Measurements from ENCODE around the gene NOTCH4. TPM values are rescaled to one million over a fixed set of nuclear protein-coding genes. Genes with fewer than 3 reads are reported as not detected.

Gene NOTCH4
- total RNA-seq, 1 experiment from 2014 or later: 2.3 TPM

DNA sequence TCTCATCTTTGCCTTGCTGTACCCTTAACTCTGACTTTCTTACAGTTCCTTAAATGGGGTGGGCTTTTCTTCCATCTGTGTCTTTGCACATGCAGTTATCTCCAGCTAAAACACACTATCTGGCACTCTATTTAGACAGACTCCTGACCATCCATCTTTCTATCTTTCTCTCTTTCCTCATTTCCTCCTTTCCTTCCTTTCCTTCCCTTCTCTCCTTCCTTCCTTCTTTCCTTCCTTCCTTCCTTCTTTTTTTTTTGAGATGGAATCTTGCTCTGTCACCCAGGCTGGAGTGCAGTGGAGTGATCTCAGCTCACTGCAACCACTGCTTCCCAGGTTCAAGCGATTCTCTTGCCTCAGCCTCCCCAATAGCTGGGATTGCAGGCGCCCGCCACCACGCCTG lies 8.2 kb downstream of the NOTCH4 start:
- H3K4me2 ChIP-seq (ENCODE audit: insufficient read depth, insufficient read length, low read length): no peak overlapping the region
- H2BK12ac ChIP-seq (ENCODE audit: insufficient read length, low read depth, low read length): no peak overlapping the region
- Mint-ChIP-seq H3K27me3 (ENCODE audit: low read depth) (peaks cover 9% of the 10 kb centered on the region), H3K27ac (no peak overlapping the region; a peak in 1 of 7 replicates), H3K9me3 (no peaks in the 10 kb centered on the region; a peak in 1 of 5 replicates), H3K4me1 (no peaks in the 10 kb centered on the region), H3K4me3 (no peak overlapping the region), H3K36me3 (ENCODE audit: insufficient read depth in 1 of 3, low read depth in 3 of 3) (peaks cover 0 to 1% (median 0%) of the 10 kb centered on the region in 3 experiments; a peak in 1 of 7 replicates)
- TF ChIP-seq CTCF (conservative IDR thresholded peaks at IDR 0.05): no peak
- no peak overlapping the region for H2BK120ac ChIP-seq (ENCODE audit: low read depth, low read length, poor library complexity, severe bottlenecking)
- H3K23ac ChIP-seq (ENCODE audit: insufficient read length, low read depth, low read length): no peak overlapping the region
- no peak overlapping the region for H3T11ph ChIP-seq (ENCODE audit: low read length)
- H3K4me1 ChIP-seq (ENCODE audit: insufficient read depth, low read length): no peaks in the 10 kb centered on the region
- H3K27me3 ChIP-seq (ENCODE audit: insufficient read depth, low read length): no peaks in the 10 kb centered on the region
- H2BK5ac ChIP-seq (ENCODE audit: insufficient read length, low read length): no peak overlapping the region
- no peaks in the 10 kb centered on the region for H3K79me2 ChIP-seq (ENCODE audit: insufficient read depth, low read length)
- no peaks in the 10 kb centered on the region for H4K20me1 ChIP-seq (ENCODE audit: control insufficient read depth, insufficient read depth, insufficient read length)
- H2AFZ ChIP-seq (ENCODE audit: low read length): no peak overlapping the region
- H3K79me1 ChIP-seq (ENCODE audit: insufficient read depth, low read depth, low read length, poor library complexity, severe bottlenecking): no peaks in the 10 kb centered on the region
- no peak overlapping the region for H3K14ac ChIP-seq (ENCODE audit: insufficient read depth, low read length)
- no CpG with 5 or more reads among the region's 4 CpGs for WGBS (ENCODE audit: extremely low coverage, insufficient read length, low lambda C conversion rate)
- H3K56ac ChIP-seq (ENCODE audit: insufficient read length, low read depth, low read length): no peak overlapping the region
- H3K18ac ChIP-seq (ENCODE audit: insufficient read length, low read depth, low read length): no peak overlapping the region
- DNase-seq: no peak
- no peak overlapping the region for H2AK5ac ChIP-seq (ENCODE audit: insufficient read length, low read length)
- no peak overlapping the region for H4K8ac ChIP-seq (replicated peaks; ENCODE audit: insufficient read length, low read depth, low read length)
- no peak overlapping the region for H3K9ac ChIP-seq (ENCODE audit: extremely low read depth, insufficient read length, low read length)
- H4K91ac ChIP-seq (ENCODE audit: insufficient read length, low read depth, low read length): no peak overlapping the region
- H3K27ac ChIP-seq (ENCODE audit: insufficient read length, low read depth, low read length): no peak overlapping the region
- no peaks in the 10 kb centered on the region for H3K9me3 ChIP-seq (ENCODE audit: control insufficient read depth, low read depth, low read length)
- H2BK15ac ChIP-seq (ENCODE audit: low read depth, low read length): no peak overlapping the region
- no peak overlapping the region for H3K4ac ChIP-seq (ENCODE audit: low read depth, low read length)
- H3K23me2 ChIP-seq (ENCODE audit: insufficient read length, low read depth, low read length, poor library complexity, severe bottlenecking): peaks cover 3% of the 10 kb centered on the region
- H2BK20ac ChIP-seq (ENCODE audit: low read depth, low read length, poor library complexity, severe bottlenecking): no peak overlapping the region
- H4K5ac ChIP-seq (ENCODE audit: insufficient read length, low read depth, low read length): no peak overlapping the region

Data from H9 (cell line).